ENCODE results near the gene PCDHGA1. TPM values are rescaled to one million over a fixed set of nuclear protein-coding genes. Genes with fewer than 3 reads are reported as not detected.
A peak's percentile ranks its signal among the peaks of the same experiment; 100 is the strongest.
"Not testable (repeated sequence)": the region's sequence is repeated elsewhere in the genome, so short reads cannot be mapped to it uniquely, and the experiment has no call there.

The PCDHGA1 gene
- polyA plus RNA-seq, 2 of the 4 experiments (the other 2 are of a cell fraction) = 0.32 to 0.71 TPM

DNA sequence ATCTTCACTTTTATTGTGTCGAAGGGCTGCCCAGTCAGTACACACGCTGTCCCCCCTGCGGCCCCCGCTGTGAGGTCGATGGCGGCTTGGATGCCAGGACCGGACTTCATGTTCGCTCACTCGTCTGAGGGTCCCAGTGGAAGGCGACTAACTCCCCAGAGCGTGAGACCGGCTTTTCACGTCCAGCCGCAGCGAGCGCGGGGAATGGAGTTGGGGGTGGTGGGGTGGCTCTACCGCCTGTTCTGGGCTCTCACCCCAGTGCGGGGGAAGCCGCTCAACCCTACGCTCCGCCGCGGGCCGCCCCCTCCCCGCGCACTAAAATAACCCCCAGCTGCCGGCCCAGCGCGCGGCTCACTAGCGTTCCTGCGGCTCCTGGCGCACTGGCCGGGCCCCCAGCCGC is 26.6 kb upstream of the PCDHGA1 start, which contains the start of gene SLC25A2:
Gene SLC25A2, minus strand, starts transcription at position 294 of the 400 bp plus-strand sequence. Its CDS starts 184 bp downstream, at position 110.
- POLR2A ChIA-PET = no interaction called here
- no peak for FAIRE-seq

DNA sequence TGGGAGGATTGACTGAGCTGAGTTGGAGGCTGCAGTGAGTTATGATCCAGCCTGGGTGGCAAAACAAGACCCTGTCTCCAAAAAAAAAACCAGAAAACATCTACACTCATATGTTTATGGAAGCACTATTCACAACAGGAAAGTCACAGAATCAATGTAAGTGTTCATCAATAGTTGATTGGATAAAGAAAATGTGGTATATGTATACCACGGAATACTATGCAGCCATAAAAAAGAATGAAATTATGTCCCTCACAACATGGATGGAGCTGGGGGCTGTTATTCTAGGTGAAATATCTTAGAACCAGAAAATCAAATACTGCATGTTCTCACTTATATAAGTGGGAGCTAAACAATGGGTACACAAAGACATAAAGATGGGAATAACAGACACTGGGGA is 23.7 kb upstream of the PCDHGA1 start:
- Histone ChIP-seq H3K4me1 (no peaks in the 10 kb centered on the region), H3K9me3 (peaks cover 56% of the 10 kb centered on the region), H3K4me2 (no peak overlapping the region), H3K27ac (no peak overlapping the region), H3K4me3 (no peak overlapping the region)
- FAIRE-seq (no peak), ATAC-seq (no peak), DNase-seq (ENCODE audit: low read depth in 1 of 2, low spot score in 1 of 2) (no peak)
- no peak for TF ChIP-seq KDM5A (IDR thresholded peaks at IDR 0.05)
- no peak for TF ChIP-seq MYC (IDR thresholded peaks at IDR 0.05; ENCODE audit: borderline replicate concordance, low read length)
- TF ChIP-seq BHLHE40 (IDR thresholded peaks at IDR 0.05; ENCODE audit: low read depth, low read length) = no peak
- no peak for TF ChIP-seq NR3C1 (IDR thresholded peaks at IDR 0.05)
- no peak for TF ChIP-seq EHF (CRISPR knock-in tag; IDR thresholded peaks at IDR 0.05)
- TF ChIP-seq EP300 (IDR thresholded peaks at IDR 0.05) = no peak
- ChIA-PET POLR2A (no interaction called here), CTCF (interaction anchor here (0.6 to 1.3 kb wide), 3 partner anchors 24 to 258 kb away, joined by 3 read pairs; partner anchors contain the start of gene PCDHB2)
- 100% methylated on average over 1 of the region's 1 CpG for WGBS (ENCODE audit: missing lambda C conversion rate)

More for the DNA sequence above, 26.6 kb upstream of the PCDHGA1 start, which contains the start of gene SLC25A2:
- DNase-seq (ENCODE audit: low read depth in 1 of 2, low spot score in 1 of 2) (no peak), ATAC-seq (no peak)
- H3K9me3 ChIP-seq = peaks cover 64% of the 10 kb centered on the region
- no peak within 1 kb of the TSS for H3K27ac ChIP-seq
- CTCF ChIA-PET = no interaction called here
- TF ChIP-seq ELK1 (IDR thresholded peaks at IDR 0.05; ENCODE audit: low read depth, low read length) (no peak), SMC3 (IDR thresholded peaks at IDR 0.05) (no peak), FOXS1 (CRISPR knock-in tag; IDR thresholded peaks at IDR 0.05) (no peak), ZNF302 (CRISPR knock-in tag; IDR thresholded peaks at IDR 0.05) (no peak), JUN (IDR thresholded peaks at IDR 0.05) (no peak)
- TF ChIP-seq, protein P1, sequence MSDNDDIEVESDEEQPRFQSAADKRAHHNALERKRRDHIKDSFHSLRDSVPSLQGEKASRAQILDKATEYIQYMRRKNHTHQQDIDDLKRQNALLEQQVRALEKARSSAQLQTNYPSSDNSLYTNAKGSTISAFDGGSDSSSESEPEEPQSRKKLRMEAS (IDR thresholded peaks at IDR 0.05) = no peak
- no peaks in the 10 kb centered on the region for H3K4me1 ChIP-seq
- WGBS (ENCODE audit: missing lambda C conversion rate) = 89% methylated on average over 31 of the region's 36 CpGs
- no peak within 1 kb of the TSS for H3K4me3 ChIP-seq
- H3K4me2 ChIP-seq = no peak within 1 kb of the TSS

- POLR2A ChIA-PET = no interaction called here
These were observed 16.6 kb upstream of the PCDHGA1 start for GRCh38 chr5:141313711-141314110.

GRCh38 chr5:141316963-141317362 is 13.4 kb upstream of the PCDHGA1 start:
- H3K27ac ChIP-seq; DNase-seq (ENCODE audit: low read depth in 1 of 2, low spot score in 1 of 2); H3K4me3 ChIP-seq; H3K4me2 ChIP-seq; H3K4me1 ChIP-seq; ATAC-seq; CTCF ChIA-PET; FAIRE-seq: not testable (repeated sequence)
- POLR2A ChIA-PET = interaction anchor here (0.7 kb wide), 1 partner anchor 250 kb away, joined by 4 read pairs; no protein-coding TSS in a partner anchor
- peak; percentile 51 for TF ChIP-seq MAFK (IDR thresholded peaks at IDR 0.05; ENCODE audit: partially characterized antibody)
- 74% methylated on average over 4 of the region's 4 CpGs for WGBS (ENCODE audit: missing lambda C conversion rate)
- H3K9me3 ChIP-seq = peaks cover 88% of the 10 kb centered on the region

More at GRCh38 chr5:141313711-141314110, 16.6 kb upstream of the PCDHGA1 start:
- peaks cover 72% of the 10 kb centered on the region for H3K9me3 ChIP-seq
- H3K4me2 ChIP-seq = no peak overlapping the region
- CTCF ChIA-PET = no interaction called here
- FAIRE-seq (no peak), ATAC-seq (no peak), DNase-seq (ENCODE audit: low read depth in 1 of 2, low spot score in 1 of 2) (no peak)
- H3K4me1 ChIP-seq = no peaks in the 10 kb centered on the region
- H3K27ac ChIP-seq = no peak overlapping the region
- TF ChIP-seq ZFP36 (IDR thresholded peaks at IDR 0.05; ENCODE audit: borderline replicate concordance, partially characterized antibody) (no peak), ZSCAN20 (CRISPR knock-in tag; IDR thresholded peaks at IDR 0.05) (no peak), FOXS1 (CRISPR knock-in tag; IDR thresholded peaks at IDR 0.05) (no peak), GATA3 (IDR thresholded peaks at IDR 0.05; ENCODE audit: borderline replicate concordance) (no peak)
- H3K4me3 ChIP-seq = no peak overlapping the region

DNA sequence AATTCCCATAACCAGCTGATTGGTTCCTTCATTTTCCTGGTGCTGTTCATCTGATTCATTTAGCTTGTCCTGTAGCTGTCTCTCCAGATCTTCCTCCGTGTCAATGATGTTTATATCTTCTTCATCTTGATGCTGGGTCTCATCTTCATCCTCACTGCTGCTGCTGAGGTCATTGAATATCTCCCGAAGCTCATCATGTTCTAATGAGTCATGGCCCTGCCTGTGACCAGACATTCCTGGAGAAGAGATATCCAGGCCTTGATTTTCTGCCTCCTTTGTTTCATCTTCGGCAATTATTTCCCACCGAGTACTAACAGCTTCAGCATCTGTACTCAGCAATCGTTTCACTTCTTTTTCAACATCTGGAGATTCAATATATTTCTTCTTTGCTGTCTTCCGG is 11.1 kb upstream of the PCDHGA1 start:
- POLR2A ChIA-PET = interaction anchor here (1.9 to 2.4 kb wide), 3 partner anchors 11 to 31 kb away, joined by 7 to 33 read pairs (median 15); partner anchors contain the start of genes PCDHGA1, PCDHGA2 and PCDHGB1
- H3K4me1 ChIP-seq = no peaks in the 10 kb centered on the region
- H3K4me3 ChIP-seq = peak overlapping the region; percentile 68; the same call in 2 of the 3 replicates
- DNase-seq (ENCODE audit: low read depth in 1 of 2, low spot score in 1 of 2) (no peak), FAIRE-seq (no peak), ATAC-seq (no peak)
- H3K27ac ChIP-seq = no peak overlapping the region
- no peak overlapping the region for H3K4me2 ChIP-seq
- CTCF ChIA-PET = interaction anchor here (1.0 to 5.1 kb wide), 16 partner anchors 8 to 245 kb away, joined by 3 to 45 read pairs (median 7); partner anchors contain the start of genes PCDHB2, PCDHB8, PCDHGA1 and PCDHGA2
- TF ChIP-seq RFX5 (IDR thresholded peaks at IDR 0.05) (no peak), HOXB13 (CRISPR knock-in tag; IDR thresholded peaks at IDR 0.05; ENCODE audit: low read depth) (no peak), NPAS2 (CRISPR knock-in tag; IDR thresholded peaks at IDR 0.05; ENCODE audit: borderline replicate concordance) (no peak), TP53 (CRISPR knock-in tag; IDR thresholded peaks at IDR 0.05) (no peak)
- TF ChIP-seq, protein P2, sequence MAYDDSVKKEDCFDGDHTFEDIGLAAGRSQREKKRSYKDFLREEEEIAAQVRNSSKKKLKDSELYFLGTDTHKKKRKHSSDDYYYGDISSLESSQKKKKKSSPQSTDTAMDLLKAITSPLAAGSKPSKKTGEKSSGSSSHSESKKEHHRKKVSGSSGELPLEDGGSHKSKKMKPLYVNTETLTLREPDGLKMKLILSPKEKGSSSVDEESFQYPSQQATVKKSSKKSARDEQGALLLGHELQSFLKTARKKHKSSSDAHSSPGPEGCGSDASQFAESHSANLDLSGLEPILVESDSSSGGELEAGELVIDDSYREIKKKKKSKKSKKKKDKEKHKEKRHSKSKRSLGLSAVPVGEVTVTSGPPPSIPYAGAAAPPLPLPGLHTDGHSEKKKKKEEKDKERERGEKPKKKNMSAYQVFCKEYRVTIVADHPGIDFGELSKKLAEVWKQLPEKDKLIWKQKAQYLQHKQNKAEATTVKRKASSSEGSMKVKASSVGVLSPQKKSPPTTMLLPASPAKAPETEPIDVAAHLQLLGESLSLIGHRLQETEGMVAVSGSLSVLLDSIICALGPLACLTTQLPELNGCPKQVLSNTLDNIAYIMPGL (CRISPR knock-in tag; IDR thresholded peaks at IDR 0.05; ENCODE audit: borderline replicate concordance) = no peak
- TF ChIP-seq, protein P1 (IDR thresholded peaks at IDR 0.05) = no peak
- H3K9me3 ChIP-seq = peaks cover 83% of the 10 kb centered on the region
- WGBS (ENCODE audit: missing lambda C conversion rate) = 83% methylated on average over 6 of the region's 6 CpGs
